NCI-H1105 treated with DMSO at 0.1 percent for 48 hours (cell line): Measurements from ENCODE around the gene MYO3B.
A peak's percentile ranks its signal among the peaks of the same experiment; 100 is the strongest.
"Not testable (repeated sequence)": the region's sequence is repeated elsewhere in the genome, so short reads cannot be mapped to it uniquely, and the experiment has no call there.

ENCODE experiments used
- DNase-seq: peaks from one replicate; lab custom pipeline; 2025; lab: John Stamatoyannopoulos, UW

The MYO3B gene

DNA sequence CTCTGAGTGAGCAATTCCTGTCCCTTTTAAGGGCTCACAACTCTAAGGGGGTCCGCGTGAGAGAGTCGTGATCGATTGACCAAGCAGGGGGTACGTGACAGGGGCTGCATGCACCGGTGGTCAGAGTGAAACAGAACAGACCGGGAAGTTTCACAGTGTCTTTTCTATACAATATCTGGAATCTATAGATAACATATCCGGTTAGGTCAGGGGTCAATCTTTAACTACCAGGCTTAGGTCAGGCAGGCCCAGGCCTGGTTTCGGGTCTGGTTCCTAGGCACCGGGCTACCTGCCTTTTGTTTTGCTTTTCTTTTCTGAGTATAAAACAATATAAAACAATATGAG is 35.3 kb downstream of the MYO3B start:
- not testable (repeated sequence) for DNase-seq

DNA sequence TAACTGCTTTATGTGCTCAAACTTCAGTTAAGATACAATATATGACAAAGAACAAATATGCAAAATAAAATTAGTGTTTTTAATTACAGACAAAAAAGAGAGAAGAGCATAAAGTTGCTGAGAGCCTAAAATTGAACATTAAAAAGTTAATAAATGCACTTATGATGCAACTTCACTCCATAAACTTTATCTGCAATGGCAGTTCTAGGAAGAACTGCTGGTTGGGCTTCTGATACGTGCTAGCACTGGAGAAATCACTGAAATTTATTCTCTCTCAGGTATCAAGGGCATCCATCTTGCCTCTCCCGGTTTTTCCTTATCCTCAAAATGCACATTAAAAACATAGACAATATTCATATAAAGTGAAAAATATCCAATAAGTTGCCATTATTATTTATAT is 35.7 kb downstream of the MYO3B start:
- no peak for DNase-seq

DNA sequence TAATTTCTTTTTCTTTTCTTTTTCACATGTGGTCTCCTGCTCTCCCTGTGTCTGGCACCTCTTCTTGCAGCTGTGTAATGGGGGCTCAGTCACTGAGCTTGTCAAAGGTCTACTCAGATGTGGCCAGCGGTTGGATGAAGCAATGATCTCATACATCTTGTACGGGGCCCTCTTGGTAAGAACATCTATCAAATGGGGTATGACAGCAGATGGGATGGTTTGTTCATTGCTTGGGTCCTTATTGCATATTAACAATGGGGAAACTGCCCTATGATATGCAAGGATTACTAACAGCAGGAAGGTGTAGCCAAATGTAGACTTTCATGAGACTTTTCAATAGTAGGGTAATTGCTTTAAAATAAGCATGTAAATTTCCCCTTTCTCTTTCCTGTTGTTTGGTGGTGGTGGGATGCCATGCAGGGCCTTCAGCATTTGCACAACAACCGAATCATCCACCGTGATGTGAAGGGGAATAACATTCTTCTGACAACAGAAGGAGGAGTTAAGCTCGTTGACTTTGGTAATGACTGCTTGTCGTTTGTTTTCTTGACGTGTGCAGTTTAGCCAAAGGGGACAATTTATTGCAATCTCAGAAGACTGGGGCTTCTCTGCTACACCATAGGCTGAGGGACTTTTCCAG is 36.5 kb downstream of the MYO3B start:
- DNase-seq, result no peak

DNA sequence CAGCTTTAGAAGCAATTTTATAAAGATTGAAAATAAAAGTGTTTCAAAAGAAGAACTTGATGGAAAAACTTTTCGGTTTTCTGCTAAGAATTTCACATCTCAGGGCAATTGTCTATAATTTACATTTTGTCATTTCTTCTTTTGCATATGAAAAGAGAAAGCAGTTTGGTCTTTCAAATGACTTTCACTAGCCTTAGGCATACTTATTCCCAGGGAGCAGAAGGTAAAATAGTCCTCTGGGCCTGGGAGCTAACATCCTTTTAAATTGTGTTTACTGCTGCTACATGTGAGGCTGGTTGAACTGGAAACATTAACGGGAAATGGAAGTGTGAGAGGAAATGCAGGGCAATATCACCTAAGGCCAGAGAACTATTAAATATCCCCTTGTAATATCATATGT is 37.1 kb downstream of the MYO3B start:
- no peak for DNase-seq

DNA sequence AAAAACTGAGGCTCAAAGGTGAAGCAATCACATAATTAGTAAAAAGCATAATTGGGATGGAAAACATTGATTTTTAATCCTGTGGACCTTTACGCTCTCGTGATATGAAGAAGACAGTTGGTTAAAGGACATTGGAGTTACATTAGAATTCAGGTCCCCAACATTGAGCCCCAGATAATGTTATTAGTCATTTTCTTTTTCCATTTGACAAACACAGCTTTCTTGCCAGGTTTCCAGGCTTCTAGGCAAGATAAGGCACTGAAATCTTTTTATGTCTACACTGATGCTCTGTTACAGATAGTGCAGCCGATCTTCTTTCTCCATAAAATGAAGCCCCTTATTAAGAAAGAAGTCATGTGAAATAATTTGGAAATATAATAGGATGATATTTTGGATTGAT is 38.5 kb downstream of the MYO3B start:
- DNase-seq, result no peak

DNA sequence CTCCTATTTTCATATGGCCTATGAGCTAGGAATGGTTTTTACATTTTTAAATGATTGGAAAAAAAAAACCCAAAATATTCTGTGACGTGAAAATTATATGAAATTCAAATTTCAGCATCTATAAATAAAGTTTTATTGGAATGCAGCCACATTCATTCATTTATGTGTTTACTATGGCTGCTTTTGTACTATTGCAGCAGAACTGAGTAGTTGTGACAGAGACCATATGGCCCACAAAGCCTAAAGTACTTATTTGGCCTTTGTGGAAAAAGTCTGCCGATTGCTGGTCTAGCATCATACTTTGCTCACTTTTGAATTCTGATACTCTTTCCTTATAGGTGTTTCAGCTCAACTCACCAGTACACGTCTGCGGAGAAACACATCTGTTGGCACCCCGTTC is 39.0 kb downstream of the MYO3B start:
- DNase-seq, result no peak

DNA sequence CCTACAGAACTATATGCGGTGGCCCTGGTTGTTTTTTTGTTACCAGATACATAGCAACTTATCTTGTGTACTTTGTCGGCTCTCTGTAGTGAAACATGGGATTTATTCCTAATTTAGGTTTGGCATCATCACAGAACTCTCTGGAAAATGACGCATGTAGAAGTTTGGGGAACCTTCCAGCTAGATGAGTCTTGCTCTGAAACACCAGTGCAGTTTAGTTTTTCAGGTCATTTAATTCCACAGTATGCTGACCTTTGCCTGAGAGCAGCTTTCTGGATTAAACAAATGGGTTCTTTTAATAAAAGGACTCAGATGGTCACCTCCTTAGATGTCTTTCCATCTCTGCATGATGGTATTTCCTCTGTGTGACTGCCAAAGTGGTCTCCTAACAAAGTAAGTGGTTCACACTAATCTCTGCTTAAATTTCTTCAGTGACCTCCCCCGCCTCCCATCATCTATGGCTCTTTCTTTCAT is 39.9 kb downstream of the MYO3B start:
- no peak for DNase-seq

DNA sequence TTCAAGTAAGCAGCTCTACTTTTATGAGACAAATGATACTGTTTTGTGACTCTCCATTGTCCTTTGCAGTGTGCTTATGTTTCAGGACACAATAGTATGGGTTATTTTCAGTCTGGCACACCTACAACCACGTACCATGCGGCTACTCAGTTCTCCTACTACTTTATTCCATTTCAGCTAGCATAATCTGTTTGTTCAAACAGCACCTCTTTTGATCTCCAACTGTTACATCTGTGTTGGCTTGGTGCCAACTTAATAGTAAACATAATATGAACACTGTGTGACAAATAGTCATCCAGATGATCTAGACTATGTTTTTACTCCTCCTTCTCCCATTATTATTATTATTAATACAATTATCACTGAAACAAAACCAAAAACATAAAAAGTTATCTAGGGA is 40.5 kb downstream of the MYO3B start:
- peak; percentile 77 for DNase-seq

DNA sequence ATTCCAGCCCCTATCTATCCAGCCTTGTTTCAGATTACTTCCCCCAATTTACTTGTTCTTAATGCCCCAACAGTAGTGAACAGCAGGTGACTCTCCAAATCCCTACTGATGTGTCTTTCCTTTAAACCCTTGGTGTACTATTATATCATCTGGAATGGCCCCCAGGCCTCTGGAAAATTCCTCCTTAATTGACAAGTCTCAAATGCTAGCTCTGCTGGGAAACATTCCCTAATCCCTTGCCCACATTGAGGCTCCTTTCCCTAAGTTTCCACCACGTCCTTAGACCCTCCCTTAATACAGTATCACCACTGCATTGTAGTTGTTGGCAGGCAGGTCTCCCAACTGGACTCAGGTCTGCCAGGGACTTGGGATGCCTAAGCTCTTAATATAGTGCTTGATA is 41.0 kb downstream of the MYO3B start:
- peak; percentile 38 for DNase-seq

DNA sequence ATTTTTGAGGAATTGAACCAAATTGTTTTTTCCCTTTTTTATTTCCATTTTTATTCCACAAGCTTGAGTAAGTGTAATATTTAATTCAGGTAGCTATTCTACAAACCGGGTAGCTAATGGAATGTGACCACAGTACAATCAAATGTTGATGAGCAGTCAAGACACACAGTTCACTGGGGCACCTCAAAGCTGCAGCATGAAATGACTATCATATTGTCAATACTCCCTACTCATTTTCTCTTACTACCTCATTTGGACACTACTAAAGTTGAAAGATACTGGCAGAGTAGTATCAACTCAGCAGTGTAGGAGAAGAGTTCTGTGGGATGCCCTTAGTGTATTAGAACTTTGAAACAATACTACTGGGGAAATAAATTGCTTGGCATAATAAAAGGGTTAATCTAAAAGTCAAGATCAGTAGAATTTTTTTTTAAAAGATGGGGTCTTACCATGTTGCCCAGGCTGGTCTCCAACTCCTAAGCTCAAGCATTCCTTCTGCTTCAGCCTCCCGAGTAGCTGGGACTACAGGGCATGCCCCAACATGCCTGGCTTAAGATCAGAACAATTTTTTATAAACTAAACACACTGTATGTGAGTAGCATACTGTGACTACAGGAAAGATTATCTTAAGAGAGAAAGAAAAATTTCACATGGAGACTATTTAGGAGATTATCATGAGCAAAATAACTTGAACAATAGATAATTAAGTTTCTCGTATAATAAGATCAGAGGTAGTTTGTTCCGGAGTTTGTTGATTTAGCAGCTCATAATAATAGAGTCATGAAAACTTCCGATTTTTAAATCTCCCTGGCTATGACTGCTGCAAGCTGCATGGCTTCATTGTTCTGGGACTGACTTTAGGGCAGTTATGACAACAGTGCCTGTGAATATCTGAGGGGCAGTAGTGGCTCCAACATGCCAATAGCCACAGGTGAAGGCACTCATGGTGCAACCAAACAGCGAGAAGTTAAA is 43.7 kb downstream of the MYO3B start:
- peak; percentile 39 for DNase-seq

DNA sequence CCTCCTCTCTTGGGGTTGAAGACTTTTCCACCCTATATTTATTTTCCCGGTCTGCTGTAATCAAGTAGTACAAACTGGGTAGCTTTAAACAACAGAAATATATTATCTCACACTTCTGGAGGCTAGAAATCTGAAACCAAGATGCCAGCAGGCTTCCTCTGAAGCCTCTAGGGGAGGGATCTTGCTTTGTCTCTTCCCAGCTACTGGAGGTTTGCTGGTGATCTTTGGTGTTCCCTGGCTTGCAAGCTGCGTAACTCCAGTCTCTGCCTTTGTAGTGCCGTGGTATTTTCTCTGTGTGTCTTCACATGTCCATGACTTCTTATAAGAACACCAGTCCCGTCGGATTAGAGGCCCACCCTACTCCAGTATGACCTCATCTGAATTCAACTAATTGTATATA is 44.4 kb downstream of the MYO3B start:
- DNase-seq, result no peak

DNA sequence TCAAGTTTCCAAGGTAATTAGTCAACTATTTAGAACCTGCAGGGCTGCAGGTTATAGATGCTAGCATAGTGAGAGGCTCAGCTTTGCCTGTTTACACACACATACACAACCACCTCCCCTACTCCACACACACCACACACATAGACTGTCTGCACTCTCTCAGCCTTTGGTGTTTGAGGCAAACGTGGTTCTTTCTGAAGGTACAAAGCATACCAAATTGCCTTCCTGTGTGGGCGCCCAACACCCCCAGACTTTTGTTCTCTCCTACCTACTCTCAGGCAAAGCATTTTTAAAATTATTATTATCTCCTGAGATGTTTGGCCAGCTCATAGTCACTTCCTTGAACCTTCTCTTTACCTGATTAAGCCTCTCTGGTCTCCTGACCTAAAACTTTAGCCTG is 44.9 kb downstream of the MYO3B start:
- DNase-seq, result no peak

DNA sequence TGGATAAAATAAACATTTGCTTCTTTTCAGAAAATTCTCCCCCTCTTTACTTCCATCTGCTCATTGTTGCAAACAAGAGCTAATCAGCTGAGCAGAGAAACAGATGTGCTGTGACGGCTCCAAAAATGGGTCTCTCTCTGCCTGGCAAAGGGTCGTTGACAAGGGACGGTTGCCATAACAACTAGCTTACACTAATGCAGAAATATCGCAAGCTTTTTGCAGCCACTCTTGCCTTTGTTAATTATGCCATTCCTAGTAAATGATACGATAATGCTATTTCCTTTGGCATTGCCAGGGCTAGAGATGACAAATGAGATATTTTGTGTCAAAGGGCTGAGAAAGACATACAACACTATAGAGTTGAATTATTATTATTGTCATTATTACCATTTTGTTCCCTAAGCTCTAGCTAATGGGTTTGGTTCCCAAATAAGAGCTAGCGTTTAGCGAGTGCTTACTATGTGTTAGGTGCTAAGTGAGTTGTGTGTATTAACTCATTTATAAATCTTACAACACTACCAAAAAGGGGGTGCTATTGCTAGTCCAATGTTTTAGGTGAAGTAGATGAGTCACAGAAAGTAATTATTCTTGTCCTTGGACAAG is 46.8 kb downstream of the MYO3B start:
- DNase-seq, result peak; percentile 94

DNA sequence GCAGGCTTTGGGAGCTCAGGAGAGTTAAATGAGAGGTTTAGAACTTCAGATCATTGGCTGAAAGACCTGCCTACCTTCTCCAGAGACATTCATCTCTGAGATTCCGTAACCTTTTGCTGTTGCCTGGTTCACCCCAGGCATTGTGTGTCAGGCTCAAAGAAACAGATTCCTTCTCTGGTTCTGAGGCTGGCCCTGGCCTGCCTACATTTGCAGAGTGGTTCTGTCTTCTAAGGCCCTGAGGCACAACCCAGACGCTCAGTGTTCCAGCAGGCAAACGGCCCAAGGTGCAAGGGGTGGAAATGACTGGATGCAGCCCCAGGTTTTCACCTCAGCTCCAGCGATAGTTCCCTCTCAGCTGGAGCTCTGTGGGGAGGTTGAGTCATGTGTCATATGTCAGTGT is 48.3 kb downstream of the MYO3B start:
- DNase-seq, result no peak

DNA sequence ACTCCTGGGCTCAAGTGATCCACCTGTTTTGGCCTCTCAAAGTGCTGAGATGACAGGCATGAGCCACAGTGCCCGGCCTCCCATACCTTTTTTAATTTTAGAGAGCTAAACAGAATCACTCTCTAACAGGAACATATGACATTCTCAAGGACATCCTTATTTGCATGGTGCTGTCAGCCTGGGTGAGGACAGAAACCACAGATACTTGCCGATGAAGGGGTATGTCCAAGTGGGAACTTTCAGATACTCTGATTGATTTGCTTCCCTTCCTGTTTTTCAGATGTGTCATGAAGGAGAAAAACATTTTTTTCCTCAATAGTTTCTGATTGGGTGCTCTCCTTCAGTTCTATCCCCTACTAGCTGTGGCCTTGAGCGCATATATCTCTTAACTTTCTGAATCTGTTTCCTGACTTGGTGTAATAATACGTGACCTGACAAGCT is 49.6 kb downstream of the MYO3B start:
- DNase-seq, result no peak

DNA sequence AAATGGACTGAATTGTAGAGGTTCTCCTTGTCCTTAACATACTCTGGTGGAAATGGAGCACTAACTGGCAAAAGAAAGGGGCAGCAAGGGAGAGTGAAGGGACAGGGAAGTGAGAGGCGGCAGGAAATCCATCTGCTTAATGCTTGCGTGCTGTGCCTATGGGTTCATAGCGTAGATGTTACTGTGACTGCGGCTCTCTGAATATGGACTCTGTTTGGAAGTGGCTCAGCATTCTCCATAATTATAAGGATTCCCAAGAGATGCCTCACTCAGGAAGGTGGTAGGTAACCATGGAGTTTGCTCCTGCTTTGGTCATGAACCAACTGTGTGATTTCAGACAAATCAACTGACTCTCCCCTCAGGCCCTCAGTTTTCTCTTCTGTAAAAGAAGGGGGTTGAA is 50.0 kb downstream of the MYO3B start:
- DNase-seq, result no peak

DNA sequence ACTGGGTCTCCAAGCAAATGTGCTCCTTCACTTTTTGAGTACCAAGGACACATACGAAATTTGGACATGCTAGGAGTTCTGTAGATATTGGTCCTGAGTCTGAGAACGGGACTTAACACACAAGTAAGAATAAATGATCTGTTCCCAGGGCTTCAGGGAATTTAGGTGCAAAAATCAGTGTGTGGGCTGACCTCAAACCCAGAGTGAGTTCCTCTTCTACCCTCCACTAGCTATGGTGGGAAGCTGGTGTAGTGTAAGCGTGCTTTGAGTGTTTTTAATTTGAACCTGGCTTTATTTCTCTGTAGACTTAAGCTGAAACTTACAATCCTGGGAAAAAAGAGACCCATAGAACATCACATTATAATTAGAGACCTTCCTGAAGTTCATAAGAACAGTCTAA is 50.5 kb downstream of the MYO3B start:
- DNase-seq, result no peak

DNA sequence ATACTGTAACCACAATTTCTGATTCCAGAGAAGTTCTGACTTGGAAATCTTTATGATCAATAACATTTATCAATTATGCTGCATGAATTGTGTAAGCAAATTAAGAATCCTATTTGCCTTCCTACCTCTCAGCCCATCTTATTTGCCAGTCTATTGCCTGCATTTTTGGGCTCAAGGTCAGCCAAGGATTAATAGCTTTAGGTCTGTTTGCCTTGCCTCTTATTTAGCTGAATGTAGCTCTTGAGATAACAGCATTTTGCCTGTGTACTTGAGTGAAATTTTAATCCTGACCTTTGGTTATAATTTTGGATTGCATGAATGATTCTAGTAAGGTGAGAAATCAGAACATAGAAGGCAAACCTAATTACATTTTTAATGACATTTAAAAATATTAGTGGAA is 51.2 kb downstream of the MYO3B start:
- peak; percentile 37 for DNase-seq

DNA sequence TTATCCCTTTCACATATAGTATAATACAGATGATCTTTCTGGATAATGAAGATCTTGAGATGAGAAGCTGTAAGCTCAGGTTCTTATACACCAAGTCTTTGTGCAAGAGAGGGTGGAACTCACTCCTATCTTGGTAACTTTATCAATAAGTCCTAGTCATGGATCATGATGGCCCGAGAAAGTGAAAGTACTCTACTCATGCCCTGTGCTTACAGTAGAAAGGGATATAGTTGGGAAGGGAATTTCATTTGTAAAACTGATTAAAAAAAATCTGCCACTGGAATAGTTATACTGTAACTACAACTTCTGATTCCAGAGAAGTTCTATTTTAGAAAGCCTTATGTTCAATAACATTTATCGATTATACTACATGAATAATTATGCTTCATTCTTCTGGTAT is 51.8 kb downstream of the MYO3B start:
- no peak for DNase-seq

DNA sequence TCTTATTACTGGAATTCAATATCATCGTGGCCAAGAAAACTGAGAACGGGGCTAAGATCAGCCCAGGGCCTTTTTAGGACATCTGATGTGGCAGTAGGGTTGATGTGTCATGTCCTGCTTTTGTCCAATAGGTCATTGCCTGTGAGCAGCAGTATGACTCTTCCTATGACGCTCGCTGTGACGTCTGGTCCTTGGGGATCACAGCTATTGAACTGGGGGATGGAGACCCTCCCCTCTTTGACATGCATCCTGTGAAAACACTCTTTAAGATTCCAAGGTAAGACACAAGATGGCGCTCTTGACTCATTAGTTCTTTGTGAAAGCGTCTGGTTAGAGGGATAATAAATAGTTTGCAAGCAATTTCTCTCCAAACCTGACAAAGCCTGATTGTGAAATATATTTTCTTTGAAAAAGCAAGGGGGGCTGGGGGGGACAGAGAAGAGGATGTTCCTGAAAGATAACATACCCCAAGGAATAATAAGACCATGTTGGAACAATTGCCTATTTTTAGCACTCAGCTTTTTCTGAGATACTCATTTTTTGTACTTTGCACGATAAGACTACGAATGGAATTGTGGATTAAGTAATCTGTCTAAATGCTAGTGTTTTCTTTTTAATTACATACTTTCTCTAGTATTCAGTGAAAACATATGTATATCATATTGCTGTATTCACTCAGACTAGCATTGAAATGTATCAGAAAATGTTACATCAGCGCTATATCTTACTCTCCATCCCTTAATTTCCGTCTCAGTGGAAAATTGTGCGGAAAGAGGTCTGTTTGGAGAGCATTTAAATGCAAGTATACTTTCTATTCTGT is 58.1 kb downstream of the MYO3B start:
- DNase-seq, result peak; percentile 72

DNA sequence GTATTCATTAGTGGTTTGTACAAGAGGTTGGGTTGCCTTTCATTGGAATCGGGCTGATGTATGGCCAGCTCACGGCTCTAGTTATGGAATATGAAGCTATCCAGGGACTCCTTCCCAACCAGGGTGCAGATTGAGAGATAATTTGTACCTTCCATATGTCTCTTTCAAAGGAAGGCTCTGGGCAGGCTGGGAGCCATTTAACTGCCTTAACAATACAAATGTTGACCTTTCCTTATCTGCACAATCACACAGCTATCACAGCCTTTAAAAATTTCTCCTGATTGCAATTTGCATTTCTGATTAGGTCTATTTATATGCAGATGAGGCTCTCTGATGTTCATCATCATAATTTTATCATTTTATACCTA is 58.7 kb downstream of the MYO3B start:
- peak; percentile 4 for DNase-seq

DNA sequence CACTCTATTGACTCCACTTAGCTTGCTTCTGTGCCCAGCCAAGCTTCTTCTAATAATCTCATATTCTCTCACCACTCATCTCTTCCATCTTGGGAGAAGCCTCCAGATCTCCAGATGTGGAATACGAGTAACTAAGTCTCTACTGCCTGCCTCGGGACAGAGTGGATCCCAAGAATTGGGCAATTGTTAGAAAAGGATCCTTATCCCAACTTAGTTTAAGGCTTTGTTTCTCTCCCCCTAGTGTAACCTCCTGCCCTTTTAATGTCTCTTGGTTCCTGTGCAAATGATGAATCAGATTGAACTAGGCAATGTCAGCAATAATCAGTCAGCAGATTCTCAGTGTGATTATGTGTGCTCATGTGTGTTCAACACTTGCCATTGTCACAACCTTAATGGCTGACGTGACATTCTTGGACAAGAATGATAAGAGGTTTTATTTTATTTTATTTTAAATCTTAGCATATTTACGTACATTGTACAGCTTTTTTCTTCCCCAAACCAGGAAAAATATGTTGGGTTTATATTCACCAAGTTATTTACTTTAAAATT is 59.7 kb downstream of the MYO3B start:
- no peak for DNase-seq
